SU-DHL-6 (cell line): ENCODE data around the gene CDC42EP5.

Source experiments
- EZH2phosphoT487 ChIP-seq: fragments of 200-600 bp; sonication (generic), shearing (Covaris generic); conservative IDR thresholded peaks from 2 replicates; pipeline ENCODE4 v1.6.1; 2018; ENCODE audit warnings: mild to moderate bottlenecking, antibody characterized with exemption, low read length, moderate library complexity, mixed read lengths
- TF ChIP-seq, protein P1 (sequence below): fragments of 200-600 bp; sonication (generic); IDR thresholded peaks from one replicate; pipeline ENCODE4 v1.5.1; 2017; ENCODE audit warnings: antibody characterized with exemption, mild to moderate bottlenecking, low read length, moderate library complexity; ENCODE audit not compliant: insufficient read depth, poor library complexity, severe bottlenecking

- TF ChIP-seq, protein P1, sequence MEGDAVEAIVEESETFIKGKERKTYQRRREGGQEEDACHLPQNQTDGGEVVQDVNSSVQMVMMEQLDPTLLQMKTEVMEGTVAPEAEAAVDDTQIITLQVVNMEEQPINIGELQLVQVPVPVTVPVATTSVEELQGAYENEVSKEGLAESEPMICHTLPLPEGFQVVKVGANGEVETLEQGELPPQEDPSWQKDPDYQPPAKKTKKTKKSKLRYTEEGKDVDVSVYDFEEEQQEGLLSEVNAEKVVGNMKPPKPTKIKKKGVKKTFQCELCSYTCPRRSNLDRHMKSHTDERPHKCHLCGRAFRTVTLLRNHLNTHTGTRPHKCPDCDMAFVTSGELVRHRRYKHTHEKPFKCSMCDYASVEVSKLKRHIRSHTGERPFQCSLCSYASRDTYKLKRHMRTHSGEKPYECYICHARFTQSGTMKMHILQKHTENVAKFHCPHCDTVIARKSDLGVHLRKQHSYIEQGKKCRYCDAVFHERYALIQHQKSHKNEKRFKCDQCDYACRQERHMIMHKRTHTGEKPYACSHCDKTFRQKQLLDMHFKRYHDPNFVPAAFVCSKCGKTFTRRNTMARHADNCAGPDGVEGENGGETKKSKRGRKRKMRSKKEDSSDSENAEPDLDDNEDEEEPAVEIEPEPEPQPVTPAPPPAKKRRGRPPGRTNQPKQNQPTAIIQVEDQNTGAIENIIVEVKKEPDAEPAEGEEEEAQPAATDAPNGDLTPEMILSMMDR, result peak; percentile 28
- no peak for TF ChIP-seq EZH2phosphoT487
These were observed 5.7 kb upstream of the CDC42EP5 start for GRCh38 chr19:54478677-54479266.
